ENCODE results near the gene GCK. TPM values are rescaled to one million over a fixed set of nuclear protein-coding genes. Genes with fewer than 3 reads are reported as not detected.
A peak's percentile ranks its signal among the peaks of the same experiment; 100 is the strongest.

Gene GCK
- total RNA-seq, 1 donor from 2014 or later, result 2.7 TPM

- no peaks in the 10 kb centered on the region for H3K9me3 ChIP-seq
- no peaks in the 10 kb centered on the region for H3K27me3 ChIP-seq
- peaks cover 0 to 8% of the 10 kb centered on the region in 2 donors for H3K4me1 ChIP-seq
- peak in 1 of 2 donors; percentile 88 for DNase-seq (ENCODE audit: low spot score in 2 of 2)
- peak overlapping the region; percentile 56 to 67 for H3K4me3 ChIP-seq
- no peaks in the 10 kb centered on the region for H3K36me3 ChIP-seq
- H3K27ac ChIP-seq, result no peak overlapping the region
- intact Hi-C loops (cut with DNase I), result loop anchor here (1.0 kb wide), 2 partner anchors 23 to 64 kb away; partner anchors contain the start of genes POLD2 and POLM
- no peak for TF ChIP-seq CTCF (IDR thresholded peaks at IDR 0.05)
Observed at GRCh38 chr7:44145969-44146911, 43.0 kb downstream of the GCK start.

GRCh38 chr7:44145479-44145968 lies 43.7 kb downstream of the GCK start:
- Histone ChIP-seq H3K27ac (no peak overlapping the region), H3K4me3 (peak overlapping the region; percentile 56 to 67), H3K4me1 (peaks cover 0 to 8% of the 10 kb centered on the region in 2 donors), H3K36me3 (no peaks in the 10 kb centered on the region), H3K27me3 (no peaks in the 10 kb centered on the region), H3K9me3 (no peaks in the 10 kb centered on the region)
- intact Hi-C loops (cut with DNase I), result no loop called here
- peak in 1 of 2 donors; percentile 66 for DNase-seq (ENCODE audit: low spot score in 2 of 2)
- peak in 1 of 3 experiments; percentile 5 for TF ChIP-seq CTCF (IDR thresholded peaks at IDR 0.05)

- H3K9me3 ChIP-seq, result no peaks in the 10 kb centered on the region
- peak in 1 of 2 donors; percentile 63 for DNase-seq (ENCODE audit: low spot score in 2 of 2)
- H3K4me1 ChIP-seq, result peaks cover 0 to 8% of the 10 kb centered on the region in 2 donors
- no peak for TF ChIP-seq CTCF (IDR thresholded peaks at IDR 0.05)
- peak overlapping the region; percentile 56 to 67 for H3K4me3 ChIP-seq
- no peaks in the 10 kb centered on the region for H3K27me3 ChIP-seq
- no peak overlapping the region for H3K27ac ChIP-seq
- intact Hi-C loops (cut with DNase I), result no loop called here
- H3K36me3 ChIP-seq, result no peaks in the 10 kb centered on the region
Observed at GRCh38 chr7:44144968-44145478, 44.2 kb downstream of the GCK start.

GRCh38 chr7:44144426-44144967 lies 44.7 kb downstream of the GCK start:
- H3K4me3 ChIP-seq, result no peak overlapping the region
- H3K36me3 ChIP-seq, result no peaks in the 10 kb centered on the region
- no peaks in the 10 kb centered on the region for H3K27me3 ChIP-seq
- no peaks in the 10 kb centered on the region for H3K9me3 ChIP-seq
- H3K27ac ChIP-seq, result no peak overlapping the region
- DNase-seq (ENCODE audit: low spot score in 2 of 2), result peak in 1 of 2 donors; percentile 57
- peaks cover 0 to 8% of the 10 kb centered on the region in 2 donors for H3K4me1 ChIP-seq
- no peak for TF ChIP-seq CTCF (IDR thresholded peaks at IDR 0.05)
- intact Hi-C loops (cut with DNase I), result no loop called here

GRCh38 chr7:44143646-44144250 lies 45.5 kb downstream of the GCK start:
- DNase-seq (ENCODE audit: low spot score in 2 of 2), result peak in 1 of 2 donors; percentile 41
- intact Hi-C loops (cut with DNase I), result no loop called here
- Histone ChIP-seq H3K4me1 (peaks cover 0 to 8% of the 10 kb centered on the region in 2 donors), H3K4me3 (no peak overlapping the region), H3K27me3 (no peaks in the 10 kb centered on the region), H3K27ac (no peak overlapping the region), H3K36me3 (no peaks in the 10 kb centered on the region), H3K9me3 (no peaks in the 10 kb centered on the region)
- no peak for TF ChIP-seq CTCF (IDR thresholded peaks at IDR 0.05)
